Femur (tissue), 1 donor: ENCODE data around the gene SLC39A1.
A peak's percentile ranks its signal among the peaks of the same experiment; 100 is the strongest.

ENCODE experiments used
- DNase-seq: peaks from one replicate; pipeline ENCODE4 v3.0.0-alpha.2; 2017

The SLC39A1 gene

GRCh38 chr1:153973525-153973924 is 10.2 kb upstream of the SLC39A1 start:
- DNase-seq, result no peak

DNA sequence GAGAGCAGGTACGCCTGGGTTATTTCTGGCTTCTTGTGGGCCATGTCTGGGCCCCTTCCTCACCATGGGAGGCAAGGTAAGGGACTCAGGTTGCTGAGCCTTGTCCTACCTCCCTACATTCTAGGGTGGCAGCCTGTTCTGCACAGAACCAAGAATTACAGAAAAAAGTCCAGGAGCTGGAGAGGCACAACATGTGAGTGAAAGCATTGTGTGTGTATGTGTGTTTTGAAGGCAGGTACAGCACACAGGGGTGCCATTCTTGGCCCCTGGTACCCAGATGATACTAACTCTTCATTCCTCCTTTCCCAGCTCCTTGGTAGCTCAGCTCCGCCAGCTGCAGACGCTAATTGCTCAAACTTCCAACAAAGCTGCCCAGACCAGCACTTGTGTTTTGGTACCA is 9.7 kb upstream of the SLC39A1 start:
- no peak for DNase-seq

DNA sequence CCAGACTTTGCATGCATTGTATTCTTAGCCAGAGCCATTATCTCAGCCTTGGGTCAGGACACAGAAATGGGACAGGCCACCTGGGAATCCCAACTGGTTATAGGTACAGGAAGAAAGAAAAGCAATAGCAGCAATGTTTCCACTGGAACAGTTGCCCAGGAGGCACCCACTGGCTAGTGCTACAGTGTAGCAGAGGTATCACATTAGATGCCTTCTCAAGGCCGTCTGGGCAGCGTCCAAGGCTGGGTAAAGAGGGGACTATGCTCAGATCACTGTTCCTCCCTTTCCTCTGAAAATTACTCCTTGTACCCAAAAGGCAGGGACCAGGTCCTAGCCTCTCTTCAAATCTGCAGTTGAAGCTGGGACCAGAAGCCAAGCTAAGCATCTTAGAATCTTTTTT is 7.0 kb upstream of the SLC39A1 start:
- no peak for DNase-seq

GRCh38 chr1:153968972-153969371 is 5.6 kb upstream of the SLC39A1 start:
- DNase-seq, result no peak

GRCh38 chr1:153968408-153968807 is 5.1 kb upstream of the SLC39A1 start:
- DNase-seq, result no peak

GRCh38 chr1:153968000-153968363 is 4.6 kb upstream of the SLC39A1 start:
- no peak for DNase-seq

- peak; percentile 96 for DNase-seq
These were observed 4.0 kb upstream of the SLC39A1 start, which contains the start of gene CREB3L4 for GRCh38 chr1:153967107-153967999. CREB3L4 (plus strand) TSS chr1:153967902; CDS start chr1:153968526, 624 bp downstream.

DNA sequence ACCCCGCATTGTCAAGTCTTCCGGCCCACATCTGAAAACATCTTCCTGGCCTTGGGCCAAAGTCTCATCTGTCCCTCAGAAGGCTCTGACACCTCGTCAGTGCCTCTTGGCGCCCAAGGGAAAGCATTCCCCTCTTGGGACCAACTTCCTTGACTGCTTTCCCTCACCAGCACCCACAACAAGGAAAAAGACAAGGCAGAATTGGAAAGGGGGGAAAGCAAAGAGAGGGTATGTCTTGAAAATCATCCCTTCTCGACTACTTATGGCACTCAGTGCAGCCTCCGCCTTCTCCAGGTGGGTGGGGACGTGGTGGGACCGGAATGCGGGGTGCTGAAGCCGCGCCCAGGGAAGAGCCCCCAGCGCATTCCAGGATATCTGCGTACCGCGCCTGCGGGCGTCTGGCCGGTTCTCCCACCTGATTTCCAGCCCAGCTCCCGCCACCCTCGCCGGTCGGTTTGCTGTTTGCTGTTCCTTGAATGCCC is 554 bp upstream of the SLC39A1 start:
- peak; percentile 56 for DNase-seq

DNA sequence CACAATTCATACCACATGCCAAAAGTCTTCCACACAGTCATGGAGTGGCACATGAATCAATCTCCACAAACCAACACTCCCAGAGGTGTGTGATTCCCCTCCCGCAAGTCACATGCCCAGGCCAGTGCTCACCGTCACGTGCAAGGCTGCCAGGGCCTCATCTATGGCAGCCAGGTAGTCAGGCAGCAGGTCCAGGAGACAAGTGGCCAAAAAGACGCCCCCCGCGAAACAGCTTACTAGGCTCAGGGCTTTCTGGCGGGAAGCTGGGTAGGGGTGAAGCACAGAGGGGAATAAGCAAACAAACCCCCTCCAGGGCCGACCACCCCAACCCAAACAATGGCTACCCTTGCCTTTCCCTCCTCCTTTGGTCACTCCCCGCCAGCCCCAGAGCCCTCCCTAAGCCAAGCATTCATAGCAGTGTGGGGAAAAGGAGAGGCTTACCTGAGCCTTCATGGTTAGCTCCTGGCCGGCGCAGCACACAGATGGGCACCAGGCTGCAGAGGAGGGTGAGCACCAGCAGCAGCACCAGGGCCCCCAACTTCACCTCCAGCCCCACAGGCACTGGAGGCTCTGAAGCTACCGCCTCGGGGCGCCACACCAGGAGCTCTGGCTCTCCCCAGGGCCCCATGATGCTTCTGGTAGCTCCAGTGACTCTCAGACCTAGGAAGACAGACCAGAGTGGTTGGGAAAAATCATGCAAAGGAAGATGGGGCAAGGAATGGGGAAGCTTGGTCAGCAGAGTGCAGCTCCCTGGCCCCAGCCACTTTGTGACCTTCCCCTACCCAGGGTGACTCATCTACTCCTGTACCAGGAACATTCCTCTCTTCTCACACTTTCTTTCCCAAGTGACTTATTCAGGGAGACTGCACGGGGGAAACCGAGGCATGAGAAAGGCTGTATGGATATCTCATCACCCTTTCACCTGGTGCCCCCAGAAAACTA is 978 bp downstream of the SLC39A1 start:
- no peak for DNase-seq

DNA sequence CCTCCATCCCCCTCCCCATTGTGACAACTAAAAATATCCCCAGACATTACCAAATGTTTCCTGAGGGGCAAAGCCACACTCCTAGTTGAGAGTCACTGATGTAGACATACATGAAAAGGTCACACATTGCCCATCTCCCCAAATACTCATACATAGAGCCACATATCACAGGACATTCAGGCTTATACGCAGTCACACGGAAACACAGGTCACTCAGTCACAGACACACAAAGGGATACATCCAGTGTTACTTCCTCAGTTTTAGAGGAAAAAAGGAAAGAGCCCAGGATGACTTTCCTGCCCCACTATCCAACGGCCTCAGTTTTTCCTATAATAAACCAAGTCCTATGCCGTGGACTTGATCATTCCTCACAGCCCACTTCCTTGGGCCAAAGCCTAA is 1.9 kb downstream of the SLC39A1 start:
- no peak for DNase-seq

DNA sequence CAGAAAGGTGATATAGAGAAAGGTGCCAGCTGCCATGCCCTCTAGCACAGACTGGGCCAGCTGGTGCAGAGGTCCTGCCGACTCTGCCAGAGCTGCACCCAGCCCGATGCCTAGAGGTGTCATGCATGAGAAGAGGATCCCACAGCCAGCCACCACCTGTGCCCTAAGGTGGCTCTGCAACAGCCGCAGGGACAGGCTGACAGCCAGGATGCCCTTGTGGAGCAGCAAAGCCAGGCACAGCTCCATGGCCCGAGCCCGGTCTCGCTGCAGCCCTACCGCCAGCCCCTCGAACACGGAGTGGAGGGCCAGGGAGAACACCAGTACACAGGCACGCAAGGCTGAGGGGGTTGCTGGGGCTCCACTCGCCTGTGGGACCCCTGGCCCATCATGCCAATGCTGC is 3.1 kb downstream of the SLC39A1 start:
- DNase-seq, result no peak

DNA sequence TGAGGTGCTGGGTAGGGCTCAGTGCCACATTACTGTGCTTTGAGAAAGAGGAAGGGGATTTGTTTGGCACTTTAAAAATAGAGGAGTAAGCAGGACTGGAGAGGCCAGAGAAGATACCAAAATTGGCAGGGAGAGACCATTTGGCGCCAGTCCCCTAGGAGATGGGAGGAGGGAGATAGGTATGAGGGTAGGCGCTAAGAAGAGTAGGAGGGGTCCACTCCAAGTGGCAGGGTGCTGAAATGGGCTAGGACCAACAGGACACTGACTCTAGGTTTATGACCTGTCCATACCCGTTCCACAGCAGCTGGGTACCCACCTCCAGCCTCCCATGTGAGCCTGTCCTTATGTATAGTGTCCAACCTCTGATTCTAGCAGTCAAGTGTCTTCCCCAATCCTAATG is 3.9 kb downstream of the SLC39A1 start:
- no peak for DNase-seq

DNA sequence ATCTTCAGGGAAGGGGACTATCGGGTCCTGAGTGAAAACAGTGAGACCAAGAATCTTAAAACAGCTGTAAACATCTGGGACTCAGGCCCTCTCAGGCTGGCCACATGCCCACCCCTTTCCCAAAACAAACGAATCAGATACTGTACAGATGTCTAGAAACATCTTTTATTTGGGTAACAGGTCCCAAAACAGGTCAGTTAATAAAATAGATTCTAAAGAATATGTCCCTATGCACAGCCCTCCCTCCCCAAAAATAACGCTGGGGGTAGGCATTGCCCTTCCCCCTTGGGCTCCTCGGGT is 4.4 kb downstream of the SLC39A1 start:
- DNase-seq, result no peak

DNA sequence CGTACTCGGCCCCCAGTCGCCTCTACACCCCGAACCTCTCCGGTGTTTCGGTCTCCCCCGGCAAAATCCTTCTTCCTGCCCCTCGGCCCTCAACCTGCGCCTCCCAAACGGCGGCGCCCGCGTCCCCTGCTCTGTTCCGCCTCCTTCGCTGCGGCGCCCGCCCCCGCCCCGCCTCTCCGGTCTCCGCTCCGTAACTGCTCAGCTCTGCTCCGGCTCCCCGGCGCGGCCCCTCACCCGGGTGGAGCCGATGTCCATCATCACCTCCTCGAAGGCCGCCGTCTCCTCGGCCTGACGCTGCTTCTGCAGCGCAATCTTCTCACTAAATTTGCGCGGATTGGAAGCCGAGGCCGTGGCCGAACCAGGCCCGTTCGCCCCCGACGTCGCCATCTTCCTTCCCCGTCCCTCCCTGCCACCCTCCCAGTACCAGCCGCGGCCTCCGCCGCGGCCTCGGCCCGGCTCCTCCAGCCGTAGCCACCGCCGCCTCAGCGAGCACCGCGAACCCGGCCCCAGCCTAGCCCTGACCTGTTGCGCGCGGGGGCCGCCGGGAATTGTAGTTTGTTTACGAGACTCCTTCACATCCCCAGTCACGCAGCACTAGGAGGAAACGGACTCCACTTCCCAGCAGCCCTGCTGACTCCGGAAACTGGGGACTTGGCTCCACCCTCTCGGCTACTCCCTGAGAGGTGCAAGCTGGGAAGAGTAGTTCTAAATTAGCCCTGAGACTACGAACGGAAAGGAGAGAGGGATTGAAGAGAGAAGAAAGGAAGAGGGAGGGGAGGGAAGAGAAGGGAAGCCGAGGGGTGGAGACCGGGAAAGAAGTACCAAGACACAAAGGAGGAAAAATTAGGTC is 5.0 kb downstream of the SLC39A1 start, which contains the start of gene CRTC2:
Gene CRTC2, minus strand, starts transcription at position 502 of the 850 bp plus-strand sequence. Its CDS starts 115 bp downstream, at position 387.
- DNase-seq, result peak; percentile 99

DNA sequence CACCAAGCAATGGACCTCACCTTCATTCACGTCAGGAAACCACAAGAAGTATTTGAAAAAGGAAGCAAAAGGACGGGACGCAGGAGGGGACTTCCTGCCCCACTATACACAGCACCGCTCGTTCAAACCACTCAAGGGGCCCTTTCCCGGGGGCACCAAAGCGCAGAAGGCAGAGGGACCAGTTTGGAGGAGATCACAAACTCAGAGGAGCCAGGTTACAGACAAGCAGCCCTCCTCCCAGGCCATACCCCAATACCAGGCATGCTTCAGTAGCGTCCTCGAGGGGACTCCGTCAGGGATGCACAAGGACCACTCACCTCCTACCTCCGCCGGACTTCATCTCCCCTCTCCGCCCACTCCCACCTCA is 5.6 kb downstream of the SLC39A1 start:
- DNase-seq, result no peak

DNA sequence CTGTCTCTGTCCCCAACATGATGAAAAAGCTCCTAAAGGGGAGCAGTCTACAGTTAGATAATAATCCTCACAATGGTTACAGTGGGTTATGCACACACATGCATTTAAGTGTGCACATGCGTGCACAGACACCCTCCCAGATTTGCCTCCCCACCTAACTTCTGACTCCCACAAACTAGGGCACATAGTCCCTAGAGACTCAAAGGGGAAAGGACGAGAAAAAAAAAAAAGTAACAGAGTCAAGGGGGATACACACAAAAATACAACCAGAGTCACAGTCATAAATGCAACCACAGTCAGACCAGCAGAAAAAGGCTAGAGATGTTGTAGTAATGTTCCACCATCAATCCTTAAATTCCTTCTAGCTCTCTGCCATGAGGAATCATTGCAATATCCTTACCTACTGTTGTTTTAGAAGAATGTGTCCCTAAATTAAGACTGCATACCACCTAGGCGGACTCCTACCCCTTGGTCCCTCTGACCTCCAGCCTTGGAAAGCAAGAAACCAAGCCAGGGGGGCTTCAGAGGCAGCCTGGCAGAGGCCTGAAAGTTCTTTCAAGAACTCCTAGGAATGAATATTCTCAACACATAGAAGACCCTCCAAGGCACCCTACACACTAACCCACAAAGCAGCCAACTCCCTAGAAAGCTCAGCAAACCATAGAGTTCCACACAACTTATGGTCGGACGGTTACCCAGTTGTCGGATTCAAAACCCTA is 6.2 kb downstream of the SLC39A1 start:
- DNase-seq, result no peak

DNA sequence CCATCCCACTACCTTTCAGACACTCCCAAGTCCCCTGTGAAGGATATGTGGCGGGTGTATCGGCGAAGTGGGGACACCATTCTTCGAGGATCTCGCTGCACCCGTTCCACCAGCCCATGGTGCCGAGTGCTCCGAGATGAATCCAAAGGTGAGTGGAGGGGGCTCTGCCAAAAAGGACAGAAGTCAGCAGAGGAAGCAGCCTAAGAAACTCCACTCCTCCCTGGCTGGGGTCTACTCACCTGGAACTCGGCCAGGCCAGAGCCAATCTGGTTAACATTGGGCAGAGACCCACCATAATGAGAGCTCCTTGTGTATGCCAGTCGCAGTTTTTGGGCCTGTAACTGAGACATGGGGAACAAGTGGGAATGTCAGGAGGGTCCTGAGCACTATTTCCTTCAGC is 8.5 kb downstream of the SLC39A1 start:
- no peak for DNase-seq

- no peak for DNase-seq
These were observed 9.4 kb downstream of the SLC39A1 start for GRCh38 chr1:153953859-153954365.

GRCh38 chr1:153951801-153952200 is 11.5 kb downstream of the SLC39A1 start:
- no peak for DNase-seq

DNA sequence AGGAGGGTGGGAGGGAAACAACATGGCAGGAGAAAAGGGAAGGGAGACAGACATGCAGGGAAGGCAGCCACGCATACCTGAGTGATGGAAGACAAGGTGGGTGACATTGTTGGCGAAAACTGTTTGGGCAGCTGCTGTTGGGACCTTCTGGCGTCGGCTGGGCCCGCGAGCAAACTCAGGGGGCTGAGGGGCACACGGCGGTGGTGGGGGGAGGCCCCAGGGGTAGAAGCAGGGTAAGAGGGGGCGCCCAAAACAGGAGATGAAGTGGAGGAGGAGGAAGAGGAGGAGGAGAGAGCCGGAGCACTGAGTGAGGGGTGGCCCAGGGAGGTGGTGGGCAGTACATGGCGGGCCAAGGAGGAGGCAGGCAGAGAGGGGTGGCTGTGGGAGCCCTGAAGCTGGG is 12.2 kb downstream of the SLC39A1 start:
- no peak for DNase-seq

DNA sequence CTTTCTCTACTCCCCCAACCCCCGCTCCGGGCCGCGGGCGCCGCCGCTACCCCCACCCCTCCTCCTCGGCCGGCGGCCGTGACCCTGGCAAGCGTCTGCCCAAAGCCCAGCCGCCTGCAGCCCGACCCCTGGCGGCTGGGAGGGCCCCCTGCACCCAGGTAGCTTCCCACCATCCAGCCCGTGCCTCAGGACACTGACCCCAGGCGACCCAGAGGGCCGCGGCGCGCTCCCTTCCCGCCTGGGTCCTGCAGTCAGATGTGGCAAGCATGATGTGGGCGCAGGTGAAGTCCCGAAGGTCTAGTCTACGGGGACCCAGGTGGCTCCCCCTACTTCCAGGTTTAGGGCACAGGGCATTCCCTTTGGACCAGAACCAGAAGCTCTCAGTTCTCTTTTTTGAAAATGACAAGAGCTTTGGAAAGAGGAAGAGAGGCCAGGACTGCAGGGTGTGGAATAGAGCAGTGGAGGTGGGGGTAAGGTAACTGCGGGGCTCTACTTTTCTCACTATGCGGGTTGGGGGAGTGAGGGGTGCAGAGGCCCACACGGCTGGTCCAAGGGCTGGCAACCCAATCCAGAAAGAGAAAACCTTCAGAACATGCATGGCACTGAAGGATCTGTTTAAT is 16.6 kb downstream of the SLC39A1 start, which contains the start of gene DENND4B:
Gene DENND4B, minus strand, starts transcription at position 97 of the 620 bp plus-strand sequence. CDS start 2,344 bp downstream, outside the sequence.
- peak; percentile 89 for DNase-seq
